ENCODE data around the gene VWA1.
"Not testable (repeated sequence)": the region's sequence is repeated elsewhere in the genome, so short reads cannot be mapped to it uniquely, and the experiment has no call there.

Gene VWA1

DNA sequence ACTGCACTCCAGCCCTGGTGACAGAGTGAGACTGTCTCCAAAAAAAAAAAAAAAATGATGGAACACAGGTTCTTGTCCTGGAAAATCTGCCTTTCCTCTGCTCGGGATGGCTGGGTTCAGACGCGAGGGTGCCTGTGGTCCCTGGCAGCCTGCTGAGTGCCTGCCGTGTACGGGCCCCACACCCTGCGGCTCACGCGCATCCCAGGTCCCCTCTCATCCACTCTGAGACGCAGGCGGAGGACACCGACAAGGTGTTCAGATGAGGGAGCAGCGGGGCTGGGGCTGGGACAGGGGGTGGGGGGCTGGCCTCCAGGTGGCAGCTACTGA, 10.1 kb upstream of the VWA1 start:
- Histone ChIP-seq H3K9me3 (ENCODE audit: control insufficient read depth, low read length) (no peaks in the 10 kb centered on the region), H3K27me3 (ENCODE audit: control insufficient read depth, insufficient read depth, low read length, poor library complexity, severe bottlenecking) (no peaks in the 10 kb centered on the region), H3K4me3 (ENCODE audit: insufficient read depth, low read depth, low read length) (no peak overlapping the region), H3K27ac (ENCODE audit: insufficient read depth, low read depth, low read length, poor library complexity, severe bottlenecking) (peak overlapping the region; percentile 6), H3K4me1 (ENCODE audit: control insufficient read depth, insufficient read depth, low read length) (peaks cover 39% of the 10 kb centered on the region), H3K36me3 (ENCODE audit: control insufficient read depth, insufficient read depth, low read length) (no peaks in the 10 kb centered on the region)
- 68 to 75% methylated on average over 12 of the region's 12 CpGs for whole genome bisulfite sequencing, 2 experiments

- peak overlapping the region; percentile 62 for H3K27ac ChIP-seq (ENCODE audit: insufficient read depth, low read depth, low read length, poor library complexity, severe bottlenecking)
- no peaks in the 10 kb centered on the region for H3K27me3 ChIP-seq (ENCODE audit: control insufficient read depth, insufficient read depth, low read length, poor library complexity, severe bottlenecking)
- WGBS, 2 experiments: 38 to 41% methylated on average over 33 of the region's 33 CpGs
- H3K4me3 ChIP-seq (ENCODE audit: insufficient read depth, low read depth, low read length): peak overlapping the region; percentile 27
- H3K9me3 ChIP-seq (ENCODE audit: control insufficient read depth, low read length): no peaks in the 10 kb centered on the region
- H3K4me1 ChIP-seq (ENCODE audit: control insufficient read depth, insufficient read depth, low read length): peaks cover 39% of the 10 kb centered on the region
- H3K36me3 ChIP-seq (ENCODE audit: control insufficient read depth, insufficient read depth, low read length): no peaks in the 10 kb centered on the region
Observed at GRCh38 chr1:1425753-1426495, 9.6 kb upstream of the VWA1 start.

DNA sequence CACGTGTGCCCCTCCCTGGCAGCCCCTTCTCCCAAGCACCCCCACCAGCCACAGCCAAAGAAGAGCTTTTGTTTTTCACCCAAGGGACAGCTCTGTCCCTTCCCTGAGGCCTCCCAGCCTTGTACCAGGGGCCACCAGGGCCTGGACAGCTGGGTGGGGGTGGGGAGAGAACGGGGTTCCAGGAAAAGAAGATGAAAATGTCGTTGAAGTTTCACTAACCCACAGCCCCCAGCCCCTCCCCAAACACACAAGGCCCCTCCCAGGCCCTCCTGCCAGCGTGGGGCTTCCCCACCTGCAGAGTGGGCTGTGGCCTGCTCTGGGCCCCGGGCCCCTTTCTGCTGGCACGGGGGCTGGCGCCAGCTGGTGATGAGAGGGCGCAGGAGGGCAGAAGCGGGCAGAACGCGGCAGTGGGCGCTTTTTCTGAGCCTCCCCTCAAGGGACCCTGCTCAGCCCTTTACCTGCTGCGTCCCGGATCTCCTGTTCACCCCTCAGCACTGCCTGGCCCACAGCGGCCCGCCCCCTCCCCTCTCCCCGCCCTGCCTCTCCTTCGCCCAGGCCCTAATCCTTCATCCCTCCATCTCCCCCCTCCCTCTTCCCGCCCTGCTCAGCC, 8.9 kb upstream of the VWA1 start:
- WGBS, 2 experiments: 23 to 24% methylated on average over 17 to 19 of the region's 19 CpGs
- H3K27me3 ChIP-seq (ENCODE audit: control insufficient read depth, insufficient read depth, low read length, poor library complexity, severe bottlenecking): no peaks in the 10 kb centered on the region
- no peaks in the 10 kb centered on the region for H3K9me3 ChIP-seq (ENCODE audit: control insufficient read depth, low read length)
- H3K36me3 ChIP-seq (ENCODE audit: control insufficient read depth, insufficient read depth, low read length): no peaks in the 10 kb centered on the region
- H3K4me3 ChIP-seq (ENCODE audit: insufficient read depth, low read depth, low read length): peak overlapping the region; percentile 27
- peak overlapping the region; percentile 62 for H3K27ac ChIP-seq (ENCODE audit: insufficient read depth, low read depth, low read length, poor library complexity, severe bottlenecking)
- H3K4me1 ChIP-seq (ENCODE audit: control insufficient read depth, insufficient read depth, low read length): peaks cover 39% of the 10 kb centered on the region

GRCh38 chr1:1427106-1427819, 8.2 kb upstream of the VWA1 start:
- H3K9me3 ChIP-seq (ENCODE audit: control insufficient read depth, low read length): no peaks in the 10 kb centered on the region
- WGBS, 2 experiments: 5% methylated on average over 65 to 66 of the region's 66 CpGs
- H3K36me3 ChIP-seq (ENCODE audit: control insufficient read depth, insufficient read depth, low read length): no peaks in the 10 kb centered on the region
- H3K27ac ChIP-seq (ENCODE audit: insufficient read depth, low read depth, low read length, poor library complexity, severe bottlenecking): no peak overlapping the region
- no peaks in the 10 kb centered on the region for H3K27me3 ChIP-seq (ENCODE audit: control insufficient read depth, insufficient read depth, low read length, poor library complexity, severe bottlenecking)
- peaks cover 39% of the 10 kb centered on the region for H3K4me1 ChIP-seq (ENCODE audit: control insufficient read depth, insufficient read depth, low read length)
- peak overlapping the region; percentile 42 for H3K4me3 ChIP-seq (ENCODE audit: insufficient read depth, low read depth, low read length)

DNA sequence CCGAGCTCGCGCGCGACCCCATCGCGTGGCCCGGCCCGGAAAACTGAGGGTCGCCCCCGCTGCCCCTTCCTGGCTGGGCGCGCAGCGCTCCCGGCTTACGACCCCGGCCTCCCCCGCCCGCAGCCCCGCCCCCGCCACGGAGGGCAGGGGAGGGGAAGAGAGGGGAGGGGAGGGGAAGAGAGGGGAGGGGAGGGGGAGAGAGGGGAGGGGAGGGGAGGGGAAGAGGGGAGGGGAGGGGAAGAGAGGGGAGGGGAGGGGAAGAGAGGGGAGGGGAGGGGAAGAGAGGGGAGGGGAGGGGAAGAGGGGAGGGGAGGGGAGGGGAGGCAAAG, 7.7 kb upstream of the VWA1 start:
- peaks cover 39% of the 10 kb centered on the region for H3K4me1 ChIP-seq (ENCODE audit: control insufficient read depth, insufficient read depth, low read length)
- no peak overlapping the region for H3K27ac ChIP-seq (ENCODE audit: insufficient read depth, low read depth, low read length, poor library complexity, severe bottlenecking)
- 2 to 4% methylated on average over 14 to 15 of the region's 22 CpGs for WGBS, 2 experiments
- H3K36me3 ChIP-seq (ENCODE audit: control insufficient read depth, insufficient read depth, low read length): no peaks in the 10 kb centered on the region
- peak overlapping the region; percentile 42 for H3K4me3 ChIP-seq (ENCODE audit: insufficient read depth, low read depth, low read length)
- no peaks in the 10 kb centered on the region for H3K9me3 ChIP-seq (ENCODE audit: control insufficient read depth, low read length)
- H3K27me3 ChIP-seq (ENCODE audit: control insufficient read depth, insufficient read depth, low read length, poor library complexity, severe bottlenecking): no peaks in the 10 kb centered on the region

GRCh38 chr1:1428174-1428573, 7.3 kb upstream of the VWA1 start:
- H3K4me1 ChIP-seq (ENCODE audit: control insufficient read depth, insufficient read depth, low read length): peaks cover 43% of the 10 kb centered on the region
- no peak overlapping the region for H3K4me3 ChIP-seq (ENCODE audit: insufficient read depth, low read depth, low read length)
- no peaks in the 10 kb centered on the region for H3K36me3 ChIP-seq (ENCODE audit: control insufficient read depth, insufficient read depth, low read length)
- H3K27me3 ChIP-seq (ENCODE audit: control insufficient read depth, insufficient read depth, low read length, poor library complexity, severe bottlenecking): no peaks in the 10 kb centered on the region
- H3K9me3 ChIP-seq (ENCODE audit: control insufficient read depth, low read length): no peaks in the 10 kb centered on the region
- 92 to 93% methylated on average over 19 of the region's 19 CpGs for WGBS, 2 experiments
- H3K27ac ChIP-seq (ENCODE audit: insufficient read depth, low read depth, low read length, poor library complexity, severe bottlenecking): no peak overlapping the region

DNA sequence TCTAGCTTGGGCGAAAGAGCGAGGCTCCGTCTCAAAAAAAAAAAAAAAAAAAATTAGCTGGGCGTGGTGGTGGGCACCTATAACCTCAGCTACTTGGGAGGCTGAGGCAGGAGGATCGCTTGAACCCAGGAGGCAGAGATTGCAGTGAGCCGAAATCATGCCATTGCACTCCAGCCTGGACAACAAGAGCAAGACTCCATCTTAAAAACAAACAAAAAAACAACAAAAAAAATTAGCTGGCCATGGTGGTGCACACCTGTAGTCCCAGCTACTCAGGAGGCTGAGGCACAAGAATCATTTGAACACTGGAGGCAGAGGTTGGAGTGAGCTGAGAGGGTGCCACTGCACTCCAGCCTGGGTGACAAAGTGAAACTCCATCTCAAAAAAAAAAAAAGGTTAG, 6.5 kb upstream of the VWA1 start:
- not testable (repeated sequence) for H3K4me3 ChIP-seq (ENCODE audit: insufficient read depth, low read depth, low read length); H3K36me3 ChIP-seq (ENCODE audit: control insufficient read depth, insufficient read depth, low read length); H3K9me3 ChIP-seq (ENCODE audit: control insufficient read depth, low read length); H3K27me3 ChIP-seq (ENCODE audit: control insufficient read depth, insufficient read depth, low read length, poor library complexity, severe bottlenecking); H3K27ac ChIP-seq (ENCODE audit: insufficient read depth, low read depth, low read length, poor library complexity, severe bottlenecking)
- H3K4me1 ChIP-seq (ENCODE audit: control insufficient read depth, insufficient read depth, low read length): peaks cover 51% of the 10 kb centered on the region
- 94% methylated on average over 6 of the region's 6 CpGs for WGBS, 2 experiments

GRCh38 chr1:1429671-1430073, 5.8 kb upstream of the VWA1 start:
- Histone ChIP-seq H3K27ac (ENCODE audit: insufficient read depth, low read depth, low read length, poor library complexity, severe bottlenecking) (no peak overlapping the region), H3K36me3 (ENCODE audit: control insufficient read depth, insufficient read depth, low read length) (no peaks in the 10 kb centered on the region), H3K4me3 (ENCODE audit: insufficient read depth, low read depth, low read length) (no peak overlapping the region), H3K27me3 (ENCODE audit: control insufficient read depth, insufficient read depth, low read length, poor library complexity, severe bottlenecking) (peaks cover 8% of the 10 kb centered on the region), H3K9me3 (ENCODE audit: control insufficient read depth, low read length) (no peaks in the 10 kb centered on the region), H3K4me1 (ENCODE audit: control insufficient read depth, insufficient read depth, low read length) (peaks cover 58% of the 10 kb centered on the region)
- 93 to 95% methylated on average over 6 of the region's 6 CpGs for WGBS, 2 experiments

DNA sequence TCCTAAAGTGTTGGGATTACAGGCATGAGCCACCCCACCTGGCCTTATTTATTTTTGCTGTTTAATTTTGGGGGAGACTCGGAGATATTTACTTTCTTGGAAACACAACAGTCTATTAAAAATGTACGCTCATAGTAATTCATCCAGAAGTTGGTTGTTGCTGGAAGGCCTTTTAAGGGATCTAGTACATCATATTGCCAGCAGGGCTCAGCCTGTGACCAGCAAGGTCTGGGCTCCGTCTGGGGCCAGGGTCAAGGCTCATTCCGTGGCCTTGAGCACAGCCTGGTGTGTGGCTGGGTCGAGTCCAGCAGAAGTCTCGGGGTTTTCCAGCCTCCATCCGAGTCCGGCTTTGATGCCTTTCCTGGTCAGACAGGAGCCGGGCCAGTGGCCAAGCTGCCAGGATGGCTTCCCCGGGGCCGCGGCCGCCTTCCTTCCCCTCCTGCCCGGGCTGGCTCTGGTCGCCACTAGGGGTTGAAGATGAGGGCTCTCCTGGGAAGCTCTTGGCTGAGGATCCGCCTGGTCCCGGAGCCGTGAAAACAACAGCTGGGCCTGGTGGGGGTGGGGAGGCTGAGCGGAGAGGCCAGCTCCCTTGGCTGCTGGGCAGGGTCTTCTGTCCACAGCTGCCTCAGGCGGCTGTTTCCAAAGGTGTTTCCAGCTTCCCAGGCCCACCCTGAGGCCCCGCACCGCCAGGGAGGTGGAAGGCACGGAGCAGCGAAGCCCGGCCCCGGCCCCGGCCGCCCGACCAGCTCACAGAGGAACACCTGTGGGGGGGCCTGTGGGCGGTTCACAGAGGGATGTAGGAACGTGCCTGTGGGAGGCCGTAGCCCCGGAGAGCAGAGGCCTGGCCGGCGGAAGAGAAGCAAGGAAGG, 5.1 kb upstream of the VWA1 start:
- Histone ChIP-seq H3K27me3 (ENCODE audit: control insufficient read depth, insufficient read depth, low read length, poor library complexity, severe bottlenecking) (peaks cover 15% of the 10 kb centered on the region), H3K4me3 (ENCODE audit: insufficient read depth, low read depth, low read length) (no peak overlapping the region), H3K36me3 (ENCODE audit: control insufficient read depth, insufficient read depth, low read length) (no peaks in the 10 kb centered on the region), H3K9me3 (ENCODE audit: control insufficient read depth, low read length) (no peaks in the 10 kb centered on the region), H3K27ac (ENCODE audit: insufficient read depth, low read depth, low read length, poor library complexity, severe bottlenecking) (no peak overlapping the region), H3K4me1 (ENCODE audit: control insufficient read depth, insufficient read depth, low read length) (peaks cover 64% of the 10 kb centered on the region)
- 39 to 43% methylated on average over 33 to 35 of the region's 35 CpGs for WGBS, 2 experiments

All from ectodermal cell (in vitro differentiated cells).